Panc1 (cell line): ENCODE measurements around the gene SORBS1. TPM values are rescaled to one million over a fixed set of nuclear protein-coding genes. Genes with fewer than 3 reads are reported as not detected.

Experiments used
- ATAC-seq: fragments of 200-7000 bp; cut with Tn5 transposase; 2 replicates; pipeline ENCODE4 v1.9.1; 2020; ENCODE audit warnings: mild to moderate bottlenecking, moderate library complexity
- BruUV-seq: library from RNA; stranded (reverse); fragments of 400-500 nt; replicated peaks from 2 replicates; lab custom pipeline; 2021; lab: Mats Ljungman, UMichigan
- CTCF ChIA-PET: fragments of 300-600 bp; sonication (Branson Sonifier 250); formaldehyde crosslinking; loops from one replicate; lab custom pipeline; 2022; ENCODE audit warnings: antibody characterized with exemption; lab: Charles Lee
- POLR2A ChIA-PET: fragments of 300-600 bp; sonication (Branson Sonifier 250); formaldehyde crosslinking; loops from one replicate; lab custom pipeline; 2022; ENCODE audit warnings: antibody characterized with exemption; lab: Charles Lee
- DNase-seq: peaks from one replicate; pipeline ENCODE4 v3.0.0-alpha.2; 2010; ENCODE audit warnings: low read depth, low spot score
- H3K27ac ChIP-seq: 2 replicates; pipeline ENCODE4 v1.5.1; 2011; ENCODE audit warnings: mild to moderate bottlenecking, low read length, inconsistent platforms
- H3K27me3 ChIP-seq: fragments of 200-500 bp; sonication (Bioruptor generic); 2 replicates; pipeline ENCODE4 v1.6.0; 2014; ENCODE audit warnings: low read length, inconsistent platforms; ENCODE audit not compliant: control insufficient read depth, insufficient read depth
- H3K36me3 ChIP-seq: fragments of 200-500 bp; sonication (Bioruptor generic); 2 replicates; pipeline ENCODE4 v1.5.1; 2014; ENCODE audit warnings: inconsistent platforms, mild to moderate bottlenecking, low read length, moderate library complexity; ENCODE audit not compliant: control insufficient read depth, insufficient read depth
- H3K4me1 ChIP-seq: 2 replicates; pipeline ENCODE4 v1.5.1; 2011; ENCODE audit warnings: inconsistent platforms, mild to moderate bottlenecking, low read length, moderate library complexity; ENCODE audit not compliant: control insufficient read depth, insufficient read depth
- H3K4me3 ChIP-seq, 2 experiments: 2 replicates each; pipeline ENCODE4 v1.5.1; 2011 to 2012; ENCODE audit warnings: low read depth in 2 of 2, low read length in 2 of 2, mild to moderate bottlenecking in 2 of 2, inconsistent platforms in 1 of 2, moderate library complexity in 1 of 2
- H3K9me3 ChIP-seq: fragments of 200-500 bp; sonication (Bioruptor generic); 2 replicates; pipeline ENCODE4 v1.5.1; 2014; ENCODE audit warnings: low read depth, mild to moderate bottlenecking, inconsistent platforms, low read length, moderate library complexity; ENCODE audit not compliant: control insufficient read depth, insufficient read depth
- CTCF ChIP-seq: fragments of 450-650 bp; IDR thresholded peaks from 2 replicates; pipeline ENCODE4 v1.5.1; 2017; ENCODE audit warnings: mild to moderate bottlenecking
- POLR2AphosphoS5 ChIP-seq: IDR thresholded peaks from 2 replicates; pipeline ENCODE4 v1.6.1; 2012; ENCODE audit warnings: mild to moderate bottlenecking, low read depth, low read length, moderate library complexity
- REST ChIP-seq, 2 experiments: IDR thresholded peaks; 2 replicates each; pipeline ENCODE4 v1.6.1; 2011 to 2012; ENCODE audit warnings: low read depth in 2 of 2, control low read depth in 1 of 2, low read length in 1 of 2, mild to moderate bottlenecking in 1 of 2, moderate library complexity in 1 of 2; ENCODE audit not compliant: insufficient read depth in 1 of 2
- SIN3A ChIP-seq: IDR thresholded peaks from 2 replicates; pipeline ENCODE4 v1.6.1; 2012; ENCODE audit warnings: low read depth, mild to moderate bottlenecking, low read length, moderate library complexity, borderline replicate concordance; ENCODE audit not compliant: insufficient read depth
- TCF7L2 ChIP-seq: IDR thresholded peaks from 2 replicates; pipeline ENCODE4 v1.6.1; 2011; ENCODE audit warnings: mild to moderate bottlenecking, low read depth, low read length, inconsistent platforms
- in situ Hi-C: cut with HindIII; loops from 2 replicates; pipeline ENCODE4 v1.10.0; 2016; ENCODE audit warnings: low sequenced_read_pairs, low pct_unique_long_range_greater_than_20kb
- intact Hi-C: fragments of 100-400 bp; cut with micrococcal nuclease; formaldehyde crosslinking; loops from one replicate; pipeline ENCODE4 v1.10.0; 2022; ENCODE audit not compliant: unreplicated experiment
- total RNA-seq: library from RNA; stranded (reverse); gene quantifications from one replicate; pipeline ENCODE4 v1.2.1, GENCODE V29; 2021; ENCODE audit not compliant: unreplicated experiment

SORBS1 gene
- total RNA-seq, 1 experiment from 2014 or later, result 29.4 TPM

GRCh38 chr10:95518455-95519452 is 42.4 kb downstream of the SORBS1 start:
- DNase-seq, result no peak
- ATAC-seq, result no peak; the same call in 1 of the 2 replicates
- Histone ChIP-seq H3K4me1 (peaks cover 81% of the 10 kb centered on the region), H3K4me3 (no peak overlapping the region), H3K27me3 (no peaks in the 10 kb centered on the region), H3K27ac (peak overlapping the region; percentile 85), H3K36me3 (no peaks in the 10 kb centered on the region), H3K9me3 (no peaks in the 10 kb centered on the region)
- intact Hi-C loops (no loop called here), in situ Hi-C loops (no loop called here)
- ChIA-PET POLR2A (no interaction called here), CTCF (interaction anchor here (0.5 to 1.0 kb wide), 2 partner anchors 22 to 83 kb away, joined by 3 to 6 read pairs; no protein-coding TSS in a partner anchor)
- BruUV-seq, result no TSS peak
- TF ChIP-seq POLR2AphosphoS5, result no peak
- TF ChIP-seq CTCF, result no peak
- TF ChIP-seq REST (IDR thresholded peaks at IDR 0.05; ENCODE audit: insufficient read depth in 1 of 2, low read depth in 2 of 2, low read length in 1 of 2), result no peak
- no peak for TF ChIP-seq SIN3A
- TF ChIP-seq TCF7L2, result no peak

GRCh38 chr10:95517536-95518454 is 43.4 kb downstream of the SORBS1 start:
- no peak for TF ChIP-seq REST (IDR thresholded peaks at IDR 0.05; ENCODE audit: insufficient read depth in 1 of 2, low read depth in 2 of 2, low read length in 1 of 2)
- peak; percentile 68 for TF ChIP-seq POLR2AphosphoS5
- TF ChIP-seq TCF7L2, result peak; percentile 66; the same call in 1 of the 2 replicates
- TF ChIP-seq CTCF, result no peak
- CTCF ChIA-PET, result interaction anchor here (0.5 to 0.6 kb wide), 2 partner anchors 51 to 60 kb away, joined by 3 to 8 read pairs; no protein-coding TSS in a partner anchor
- no TSS peak for BruUV-seq
- peak overlapping the region; percentile 85 for H3K27ac ChIP-seq
- no peak for DNase-seq
- H3K9me3 ChIP-seq, result no peaks in the 10 kb centered on the region
- intact Hi-C loops (no loop called here), in situ Hi-C loops (no loop called here)
- H3K4me1 ChIP-seq, result peaks cover 81% of the 10 kb centered on the region
- POLR2A ChIA-PET, result no interaction called here
- peak; percentile 92 for ATAC-seq
- no peaks in the 10 kb centered on the region for H3K36me3 ChIP-seq
- no peaks in the 10 kb centered on the region for H3K27me3 ChIP-seq
- H3K4me3 ChIP-seq, result no peak overlapping the region
